Adrenal gland (tissue), 12 donors: ENCODE results near the gene SH2B2. TPM values are rescaled to one million over a fixed set of nuclear protein-coding genes. Genes with fewer than 3 reads are reported as not detected.

Source experiments
- DNase-seq, 7 donors: peaks; one replicate each; pipeline ENCODE4 v3.0.0-alpha.2; 2019 to 2020
- H3K27ac ChIP-seq, 5 donors: fragments of 200-600 bp; sonication (generic) in 4 of 5; 1 replicate in 3 of 5; 2 replicates in 2 of 5; pipeline versions ENCODE4 v1.5.1 to v1.8.0; 2016 to 2020; ENCODE audit warnings: mild to moderate bottlenecking in 1 of 5
- H3K27me3 ChIP-seq: fragments of 200-600 bp; 2 replicates; pipeline ENCODE4 v1.8.0; 2021
- H3K36me3 ChIP-seq, 2 donors: fragments of 200-600 bp; replicated peaks in 1 of 2; 1 replicate in 1 of 2; 2 replicates in 1 of 2; pipeline versions ENCODE4 v1.5.1 to v1.8.0; 2018 to 2022
- H3K4me1 ChIP-seq, 2 donors: fragments of 200-600 bp; replicated peaks in 1 of 2; 1 replicate in 1 of 2; 2 replicates in 1 of 2; pipeline versions ENCODE4 v1.5.1 to v1.8.0; 2018 to 2021
- H3K4me3 ChIP-seq, 4 donors: fragments of 200-600 bp; sonication (generic) in 3 of 4; one replicate each; pipeline ENCODE4 v1.5.1; 2016 to 2018
- H3K9me3 ChIP-seq, 3 donors: fragments of 200-600 bp; sonication (generic) in 1 of 3; replicated peaks in 1 of 3; 1 replicate in 2 of 3; 2 replicates in 1 of 3; pipeline versions ENCODE4 v1.5.1 to v1.8.0; 2016 to 2021
- CTCF ChIP-seq, 6 experiments: fragments of 450-650 bp in 4 of 6; fragments of 200-600 bp in 2 of 6; sonication (generic) in 1 of 6; IDR thresholded peaks; 1 replicate in 5 of 6; 2 replicates in 1 of 6; pipeline versions ENCODE4 v1.5.1 to v1.8.0; 2016 to 2021; ENCODE audit warnings: antibody characterized with exemption in 6 of 6, mild to moderate bottlenecking in 2 of 6, moderate library complexity in 1 of 6
- POLR2A ChIP-seq, 2 donors: fragments of 450-650 bp; IDR thresholded peaks; one replicate each; pipeline ENCODE4 v1.6.1; 2017; ENCODE audit warnings: antibody characterized with exemption in 2 of 2, mild to moderate bottlenecking in 2 of 2, moderate library complexity in 1 of 2
- WGBS, 4 donors: extraction: QIAGEN DNeasy Blood & Tissue Kit in 2 of 4; methylation state at CpG; one replicate each; pipeline versions ENCODE4 v1.1.5 to v1.1.7; 2013 to 2017; 5-methylcytosine and 5-hydroxymethylcytosine counted together
- intact Hi-C, 2 donors: fragments of 100-400 bp; cut with DNase I; formaldehyde crosslinking; loops; one replicate each; pipeline versions ENCODE4 v1.14.1 to v1.15.0; 2022 to 2023
- polyA plus RNA-seq, 3 donors: library from polyadenylated mRNA; stranded (reverse); fragments of 200-250 nt in 2 of 3; fragments of 350-450 nt in 1 of 3; fragmentation: Illumina TruSeq in 1 of 3; extraction: RNeasy Lipid Tissue Mini Kit (QIAGEN cat#74804) in 1 of 3; gene quantifications; one replicate each; pipeline ENCODE4 v1.2.3, GENCODE V29; 2013 to 2014
- total RNA-seq, 9 donors: library from RNA; depleted of rRNA in 4 of 9; stranded (reverse); fragments of >200 nt in 4 of 9; fragments of 120-200 nt in 1 of 9; fragmentation: NEBNext Ultra II Directional in 1 of 9; extraction: Animal tissue kit (Norgen Biotek cat#: 25700) in 1 of 9; gene quantifications; one replicate each; pipeline versions ENCODE4 v1.1.0 to v1.2.4, GENCODE V29; 2013 to 2023
- donor health status: healthy with polysubstance abuse.
- donor health status: Bipolar disorder and iron deficiency.
- donor health status: DM: yes; HTN: yes; CAD: no.
- donor health status: DM: no; HTN: no; CAD: no.
- donor health status: DM: no; HTN: no; CAD: no.
- donor health status: DM: yes; HTN: yes; CAD: no.

Gene SH2B2
- total and polyA plus RNA-seq, 12 donors, result 0.55 to 22.8 (median 5.0) TPM

GRCh38 chr7:102252366-102252982 is 34.2 kb upstream of the SH2B2 start:
- H3K36me3 ChIP-seq, result peaks cover 0 to 6% of the 10 kb centered on the region in 2 donors
- H3K27me3 ChIP-seq, result no peaks in the 10 kb centered on the region
- 78 to 86% (median 80%) methylated on average over 11 of the region's 11 CpGs for WGBS, 4 donors
- intact Hi-C loops, result no loop called here
- no peak for DNase-seq
- TF ChIP-seq POLR2A (IDR thresholded peaks at IDR 0.05), result no peak
- no peak for TF ChIP-seq CTCF (IDR thresholded peaks at IDR 0.05)
- H3K27ac ChIP-seq, result no peak overlapping the region
- H3K4me1 ChIP-seq, result no peaks in the 10 kb centered on the region
- H3K4me3 ChIP-seq, result no peak overlapping the region
- H3K9me3 ChIP-seq, result no peaks in the 10 kb centered on the region

DNA sequence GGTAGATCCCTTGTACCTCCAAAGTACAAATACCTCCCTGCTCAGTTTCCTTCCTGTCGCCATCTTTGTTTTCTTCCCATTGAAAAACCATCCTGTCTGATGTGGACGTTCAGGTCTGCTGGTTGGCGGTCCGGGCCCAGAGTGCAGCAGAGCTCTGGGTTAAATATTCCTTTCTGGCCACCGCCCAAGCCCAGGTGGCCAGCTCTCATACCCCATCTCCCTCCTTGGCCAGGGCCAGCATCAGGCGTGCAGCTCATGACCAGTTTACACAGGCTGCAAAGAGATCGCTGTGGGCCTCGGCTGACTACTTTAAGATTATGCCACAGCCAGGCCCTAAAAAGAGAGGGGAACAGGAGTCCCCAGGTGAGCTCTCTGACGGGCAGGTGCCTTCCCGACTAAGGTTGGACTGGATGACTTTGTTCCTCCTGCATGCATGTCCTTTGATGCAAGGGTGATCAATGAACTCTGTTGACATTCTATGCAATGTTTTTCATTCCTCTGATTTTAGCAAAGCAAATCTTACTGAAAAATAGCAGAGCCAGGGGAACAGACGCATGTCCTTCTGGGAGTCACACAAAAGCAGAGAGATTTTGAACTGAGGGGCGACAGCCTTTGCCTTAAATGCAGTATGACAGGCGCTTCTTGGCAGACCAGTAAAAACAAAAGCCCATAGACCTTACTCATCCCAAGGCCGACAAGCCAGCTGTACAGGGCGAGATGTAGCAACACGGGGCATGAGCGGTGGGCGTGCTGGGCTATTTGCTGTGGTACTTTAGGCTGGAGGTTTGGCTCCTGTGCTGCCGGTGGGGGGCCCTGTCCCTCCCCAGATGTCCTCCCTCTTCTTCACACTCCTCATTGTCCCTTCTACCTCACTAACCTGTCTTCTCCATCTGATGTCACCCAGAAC is 33.3 kb upstream of the SH2B2 start:
- no peaks in the 10 kb centered on the region for H3K9me3 ChIP-seq
- no peaks in the 10 kb centered on the region for H3K27me3 ChIP-seq
- intact Hi-C loops, result no loop called here
- no peaks in the 10 kb centered on the region for H3K4me1 ChIP-seq
- DNase-seq, result no peak
- peaks cover 0 to 6% of the 10 kb centered on the region in 2 donors for H3K36me3 ChIP-seq
- H3K4me3 ChIP-seq, result no peak overlapping the region
- no peak for TF ChIP-seq POLR2A (IDR thresholded peaks at IDR 0.05)
- no peak for TF ChIP-seq CTCF (IDR thresholded peaks at IDR 0.05)
- no peak overlapping the region for H3K27ac ChIP-seq
- WGBS, 4 donors, result 90 to 95% (median 94%) methylated on average over 19 of the region's 19 CpGs

GRCh38 chr7:102253973-102254370 is 32.7 kb upstream of the SH2B2 start:
- no peak for DNase-seq
- Histone ChIP-seq H3K4me1 (no peaks in the 10 kb centered on the region), H3K27me3 (no peaks in the 10 kb centered on the region), H3K27ac (no peak overlapping the region), H3K9me3 (no peaks in the 10 kb centered on the region), H3K4me3 (no peak overlapping the region), H3K36me3 (peaks cover 0 to 6% of the 10 kb centered on the region in 2 donors)
- intact Hi-C loops, result no loop called here
- 91 to 97% (median 94%) methylated on average over 13 of the region's 13 CpGs for WGBS, 4 donors
- no peak for TF ChIP-seq CTCF (IDR thresholded peaks at IDR 0.05)
- no peak for TF ChIP-seq POLR2A (IDR thresholded peaks at IDR 0.05)

DNA sequence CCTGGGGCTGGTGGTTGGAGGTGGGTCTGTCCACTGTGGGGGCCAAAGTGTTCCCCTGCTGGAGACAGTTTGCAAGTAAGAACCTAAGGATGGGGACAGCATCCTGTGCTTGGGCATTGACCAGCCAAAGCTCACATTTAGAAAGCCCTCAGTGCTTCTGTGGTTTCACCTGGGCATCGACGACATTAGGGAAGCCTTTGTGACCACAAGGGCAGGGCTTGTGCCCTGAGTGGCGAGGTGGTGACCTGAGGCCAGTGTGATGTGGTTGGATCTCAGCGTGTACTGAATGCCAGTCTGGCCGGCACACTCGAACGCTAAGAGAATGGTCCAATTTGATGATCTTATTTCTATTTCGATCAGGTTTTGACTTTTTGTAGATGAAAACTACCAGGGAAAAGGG is 32.1 kb upstream of the SH2B2 start:
- intact Hi-C loops, result no loop called here

More for the DNA sequence above, 32.1 kb upstream of the SH2B2 start:
- Histone ChIP-seq H3K27me3 (no peaks in the 10 kb centered on the region), H3K27ac (no peak overlapping the region), H3K4me1 (no peaks in the 10 kb centered on the region), H3K9me3 (no peaks in the 10 kb centered on the region), H3K4me3 (no peak overlapping the region), H3K36me3 (peaks cover 0 to under 1% of the 10 kb centered on the region in 2 donors)
- no peak for DNase-seq
- TF ChIP-seq CTCF (IDR thresholded peaks at IDR 0.05) (no peak), POLR2A (IDR thresholded peaks at IDR 0.05) (no peak)
- 87 to 99% (median 92%) methylated on average over 8 of the region's 8 CpGs for WGBS, 4 donors
